Measurements from ENCODE around the gene COL23A1. TPM values are rescaled to one million over a fixed set of nuclear protein-coding genes. Genes with fewer than 3 reads are reported as not detected.
A peak's percentile ranks its signal among the peaks of the same experiment; 100 is the strongest.

Gene COL23A1
- polyA plus RNA-seq, 3 donors, result 0.11 to 0.21 TPM; not detected in 1

DNA sequence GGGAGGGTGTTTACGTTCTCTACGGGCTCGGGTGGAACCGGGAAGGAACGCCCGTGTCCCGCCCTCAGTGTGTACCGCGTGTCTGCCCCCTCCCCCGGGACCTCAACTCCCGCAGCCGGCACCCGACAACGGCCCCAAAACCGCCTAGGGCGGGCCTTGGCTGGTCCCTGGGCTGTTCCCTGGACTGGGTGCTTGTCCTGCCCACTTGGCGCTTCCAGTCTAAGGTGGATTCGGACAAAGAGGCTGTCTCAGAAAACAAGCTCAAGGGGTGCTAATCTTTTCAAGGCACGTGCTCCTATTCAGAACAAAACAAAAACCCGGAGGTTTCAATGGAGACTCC is 37.0 kb upstream of the COL23A1 start:
- Histone ChIP-seq H3K4me2 (replicated peaks; ENCODE audit: extremely low read depth, low read length, poor library complexity, severe bottlenecking) (peak overlapping the region; percentile 62), H3K9ac (ENCODE audit: insufficient read depth, low read length, poor library complexity, severe bottlenecking) (peak overlapping the region; percentile 99), H3K36me3 (replicated peaks in 1 of 2; ENCODE audit: control insufficient read depth in 1 of 2, insufficient read depth in 2 of 2, low read length in 2 of 2) (peaks cover 10 to 12% of the 10 kb centered on the region in 2 donors), H3K79me2 (ENCODE audit: insufficient read depth, low read length) (peaks cover 46% of the 10 kb centered on the region), H3K9me3 (replicated peaks in 1 of 2; ENCODE audit: control insufficient read depth in 1 of 2, insufficient read depth in 1 of 2, low read length in 2 of 2) (peaks cover 3 to 7% of the 10 kb centered on the region in 2 donors), H2AFZ (ENCODE audit: insufficient read depth, low read depth, low read length, poor library complexity, severe bottlenecking) (peak overlapping the region; percentile 85), H4K20me1 (ENCODE audit: insufficient read depth, low read length) (peaks cover 29% of the 10 kb centered on the region), H3K4me3 (replicated peaks in 1 of 3; ENCODE audit: low read depth in 2 of 3, low read length in 3 of 3) (peak overlapping the region; percentile 62 to 97 (median 63)), H3K4me1 (ENCODE audit: control insufficient read depth in 1 of 2, insufficient read depth in 2 of 2, low read length in 2 of 2) (peaks cover 23 to 27% of the 10 kb centered on the region in 2 donors), H3K27ac (ENCODE audit: low read depth in 1 of 2, low read length in 2 of 2) (peak overlapping the region; percentile 43 to 82), H3K27me3 (ENCODE audit: control insufficient read depth in 2 of 2, insufficient read depth in 2 of 2, low read length in 2 of 2) (no peaks in the 10 kb centered on the region)
- H3K27ac Mint-ChIP-seq, result peak overlapping the region in 6 of 7 donors; percentile 72 to 99 (median 84)
- H3K36me3 Mint-ChIP-seq, result peaks cover 11 to 12% of the 10 kb centered on the region in 2 donors
- H3K4me3 Mint-ChIP-seq, result peak overlapping the region; percentile 69 to 78
- peaks cover 27% of the 10 kb centered on the region for H3K4me1 Mint-ChIP-seq
- TF ChIP-seq CTCF (IDR thresholded peaks at IDR 0.05), result no peak
- WGBS (ENCODE audit: insufficient coverage), result 14% methylated on average over 20 of the region's 20 CpGs
- no peak for DNase-seq
- intact Hi-C loops (cut with micrococcal nuclease), result loop anchor here (5.0 to 10.0 kb wide), 2 partner anchors 105 to 928 kb away; partner anchors contain the start of genes ZNF354A (in 2 of the 2) and RUFY1 (in 1 of the 2)
- peaks cover 2 to 11% (median 8%) of the 10 kb centered on the region in 7 donors for H3K9me3 Mint-ChIP-seq
- peaks cover 0 to 4% (median 3%) of the 10 kb centered on the region in 3 donors for H3K27me3 Mint-ChIP-seq (ENCODE audit: low read depth in 3 of 3)

GRCh38 chr5:178626484-178627258 is 36.5 kb upstream of the COL23A1 start, which contains the start of gene CLK4:
CLK4 (minus strand) TSS chr5:178627050; CDS start chr5:178623416, 3,634 bp downstream.
- peak within 1 kb of the TSS; percentile 97 to 99 (median 98) for H3K27ac Mint-ChIP-seq
- no peak for TF ChIP-seq CTCF (IDR thresholded peaks at IDR 0.05)

More at GRCh38 chr5:178626484-178627258, 36.5 kb upstream of the COL23A1 start, which contains the start of gene CLK4:
- H3K4me3 ChIP-seq (replicated peaks in 1 of 3; ENCODE audit: low read depth in 2 of 3, low read length in 3 of 3), result peak within 1 kb of the TSS; percentile 63 to 97 (median 74)
- Mint-ChIP-seq H3K4me3 (peak within 1 kb of the TSS; percentile 98), H3K36me3 (peaks cover 11 to 17% of the 10 kb centered on the region in 2 donors), H3K9me3 (peaks cover 0 to 7% (median 4%) of the 10 kb centered on the region in 7 donors), H3K27me3 (ENCODE audit: low read depth in 3 of 3) (peaks cover 0 to 4% (median 3%) of the 10 kb centered on the region in 3 donors), H3K4me1 (peaks cover 27% of the 10 kb centered on the region)
- under 1% methylated on average over 69 of the region's 79 CpGs for WGBS (ENCODE audit: insufficient coverage)
- H3K27ac ChIP-seq (ENCODE audit: low read depth in 1 of 2, low read length in 2 of 2), result peak within 1 kb of the TSS; percentile 95 to 98
- H3K79me2 ChIP-seq (ENCODE audit: insufficient read depth, low read length), result peaks cover 52% of the 10 kb centered on the region
- peak; percentile 94 to 96 (median 96) for DNase-seq
- H3K9ac ChIP-seq (ENCODE audit: insufficient read depth, low read length, poor library complexity, severe bottlenecking), result peak within 1 kb of the TSS; percentile 99
- peaks cover 0 to 4% of the 10 kb centered on the region in 2 donors for H3K9me3 ChIP-seq (replicated peaks in 1 of 2; ENCODE audit: control insufficient read depth in 1 of 2, insufficient read depth in 1 of 2, low read length in 2 of 2)
- peak within 1 kb of the TSS; percentile 85 for H2AFZ ChIP-seq (ENCODE audit: insufficient read depth, low read depth, low read length, poor library complexity, severe bottlenecking)
- peak within 1 kb of the TSS; percentile 92 for H3K4me2 ChIP-seq (replicated peaks; ENCODE audit: extremely low read depth, low read length, poor library complexity, severe bottlenecking)
- peaks cover 16 to 18% of the 10 kb centered on the region in 2 donors for H3K36me3 ChIP-seq (replicated peaks in 1 of 2; ENCODE audit: control insufficient read depth in 1 of 2, insufficient read depth in 2 of 2, low read length in 2 of 2)
- peaks cover 23 to 27% of the 10 kb centered on the region in 2 donors for H3K4me1 ChIP-seq (ENCODE audit: control insufficient read depth in 1 of 2, insufficient read depth in 2 of 2, low read length in 2 of 2)
- intact Hi-C loops (cut with micrococcal nuclease), result loop anchor here (5.0 to 10.0 kb wide), 2 partner anchors 106 to 928 kb away; partner anchors contain the start of genes ZNF354A (in 2 of the 2) and RUFY1 (in 1 of the 2)
- H4K20me1 ChIP-seq (ENCODE audit: insufficient read depth, low read length), result peaks cover 35% of the 10 kb centered on the region
- no peaks in the 10 kb centered on the region for H3K27me3 ChIP-seq (ENCODE audit: control insufficient read depth in 2 of 2, insufficient read depth in 2 of 2, low read length in 2 of 2)
